Brain microvascular endothelial cell (primary cell): ENCODE measurements around the gene CABP5.

Source experiments
- DNase-seq: peaks from one replicate; pipeline ENCODE4 v3.0.0-alpha.2; 2020
- H3K27ac ChIP-seq: fragments of 250-450 bp; sonication (Bioruptor Pico); 2 replicates; pipeline ENCODE4 v1.5.1; 2020; ENCODE audit warnings: mild to moderate bottlenecking, moderate library complexity
- H3K27me3 ChIP-seq: fragments of 250-450 bp; sonication (Bioruptor Pico); replicated peaks from 2 replicates; pipeline ENCODE4 v1.5.1; 2020; ENCODE audit warnings: mild to moderate bottlenecking
- H3K36me3 ChIP-seq: fragments of 250-450 bp; sonication (Bioruptor Pico); replicated peaks from 2 replicates; pipeline ENCODE4 v1.5.1; 2020; ENCODE audit warnings: mild to moderate bottlenecking
- H3K4me3 ChIP-seq: 2 replicates; pipeline ENCODE4 v1.5.1; 2011; ENCODE audit warnings: low read depth, mild to moderate bottlenecking, control low read depth, low read length, moderate library complexity
- in situ Hi-C: cut with HindIII; loops from 2 replicates; pipeline ENCODE4 v1.10.0; 2017; ENCODE audit warnings: low sequenced_read_pairs, low pct_ligation_motif_present
- TF ChIP-seq, protein P1 (sequence below): IDR thresholded peaks from 2 replicates; pipeline ENCODE4 v1.5.1; 2011; ENCODE audit warnings: low read depth, mild to moderate bottlenecking, moderate library complexity, low read length, control low read depth, inconsistent platforms; ENCODE audit errors: missing control alignments

CABP5 gene

DNA sequence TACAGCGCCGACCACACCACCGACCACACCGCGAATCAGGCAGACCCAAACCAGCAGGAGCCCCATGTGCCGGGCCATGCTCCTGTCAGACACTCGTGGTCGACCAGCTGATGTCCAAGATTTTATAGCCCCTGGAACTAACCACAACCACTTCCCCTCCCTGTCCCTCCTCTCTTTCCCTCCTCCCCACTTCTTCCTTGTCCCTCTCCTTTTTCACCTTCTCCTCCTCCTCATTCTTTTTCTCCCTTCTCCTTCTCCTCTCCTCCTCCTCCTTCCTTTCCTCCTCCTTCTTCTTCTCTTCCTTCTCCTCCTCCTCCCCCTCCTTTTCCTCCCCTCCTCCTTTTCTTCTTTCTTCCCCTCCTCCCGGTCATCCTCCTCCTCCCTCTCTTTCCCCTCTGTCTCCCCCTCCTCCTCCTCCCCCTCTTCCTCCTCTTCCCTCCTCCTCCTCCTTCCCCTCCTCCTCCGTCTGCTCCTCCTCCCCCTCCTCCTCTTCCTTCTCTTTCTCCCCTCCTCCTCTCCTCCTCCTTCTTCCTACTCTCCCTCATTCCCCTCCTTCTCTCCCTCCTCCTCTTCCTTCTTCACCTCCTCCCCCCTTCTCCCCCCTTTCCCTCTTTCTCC is 52.6 kb downstream of the CABP5 start:
- no peaks in the 10 kb centered on the region for H3K27me3 ChIP-seq
- no peak for DNase-seq

More for the DNA sequence above, 52.6 kb downstream of the CABP5 start:
- in situ Hi-C loops, result no loop called here
- no peak overlapping the region for H3K4me3 ChIP-seq
- no peaks in the 10 kb centered on the region for H3K36me3 ChIP-seq
- TF ChIP-seq, protein P1, sequence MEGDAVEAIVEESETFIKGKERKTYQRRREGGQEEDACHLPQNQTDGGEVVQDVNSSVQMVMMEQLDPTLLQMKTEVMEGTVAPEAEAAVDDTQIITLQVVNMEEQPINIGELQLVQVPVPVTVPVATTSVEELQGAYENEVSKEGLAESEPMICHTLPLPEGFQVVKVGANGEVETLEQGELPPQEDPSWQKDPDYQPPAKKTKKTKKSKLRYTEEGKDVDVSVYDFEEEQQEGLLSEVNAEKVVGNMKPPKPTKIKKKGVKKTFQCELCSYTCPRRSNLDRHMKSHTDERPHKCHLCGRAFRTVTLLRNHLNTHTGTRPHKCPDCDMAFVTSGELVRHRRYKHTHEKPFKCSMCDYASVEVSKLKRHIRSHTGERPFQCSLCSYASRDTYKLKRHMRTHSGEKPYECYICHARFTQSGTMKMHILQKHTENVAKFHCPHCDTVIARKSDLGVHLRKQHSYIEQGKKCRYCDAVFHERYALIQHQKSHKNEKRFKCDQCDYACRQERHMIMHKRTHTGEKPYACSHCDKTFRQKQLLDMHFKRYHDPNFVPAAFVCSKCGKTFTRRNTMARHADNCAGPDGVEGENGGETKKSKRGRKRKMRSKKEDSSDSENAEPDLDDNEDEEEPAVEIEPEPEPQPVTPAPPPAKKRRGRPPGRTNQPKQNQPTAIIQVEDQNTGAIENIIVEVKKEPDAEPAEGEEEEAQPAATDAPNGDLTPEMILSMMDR, result no peak
- no peak overlapping the region for H3K27ac ChIP-seq
